H9 (cell line): ENCODE results near the gene ZBTB48. TPM values are rescaled to one million over a fixed set of nuclear protein-coding genes. Genes with fewer than 3 reads are reported as not detected.

Source experiments
- DNase-seq: peaks from one replicate; pipeline ENCODE4 v3.0.0-alpha.2; 2017
- H2AFZ ChIP-seq: one replicate; pipeline ENCODE4 v1.6.1; 2013; ENCODE audit warnings: mild to moderate bottlenecking, low read length, control low read depth, moderate library complexity
- H2AK5ac ChIP-seq: 2 replicates; pipeline ENCODE4 v1.6.1; 2013; ENCODE audit warnings: low read length, control low read depth, mixed read lengths; ENCODE audit not compliant: insufficient read length
- H2BK120ac ChIP-seq: one replicate; pipeline ENCODE4 v1.6.1; 2013; ENCODE audit warnings: low read depth, mild to moderate bottlenecking, low read length, control low read depth, inconsistent platforms; ENCODE audit not compliant: poor library complexity, severe bottlenecking
- H2BK12ac ChIP-seq: 2 replicates; pipeline ENCODE4 v1.6.1; 2013; ENCODE audit warnings: low read length, control low read depth, mixed read lengths, low read depth; ENCODE audit not compliant: insufficient read length
- H2BK15ac ChIP-seq: 2 replicates; pipeline ENCODE4 v1.6.1; 2013; ENCODE audit warnings: low read depth, low read length, control low read depth
- H2BK20ac ChIP-seq: one replicate; pipeline ENCODE4 v1.6.1; 2013; ENCODE audit warnings: low read depth, mild to moderate bottlenecking, low read length, control low read depth, inconsistent platforms; ENCODE audit not compliant: poor library complexity, severe bottlenecking
- H2BK5ac ChIP-seq: 2 replicates; pipeline ENCODE4 v1.6.1; 2013; ENCODE audit warnings: low read length, control low read depth, mixed read lengths; ENCODE audit not compliant: insufficient read length
- H3K14ac ChIP-seq: 2 replicates; pipeline ENCODE4 v1.6.1; 2013; ENCODE audit warnings: low read length, control low read depth; ENCODE audit not compliant: insufficient read depth
- H3K18ac ChIP-seq: 2 replicates; pipeline ENCODE4 v1.6.1; 2013; ENCODE audit warnings: low read depth, mild to moderate bottlenecking, mixed read lengths, low read length, control low read depth; ENCODE audit not compliant: insufficient read length
- H3K23ac ChIP-seq: 2 replicates; pipeline ENCODE4 v1.6.1; 2013; ENCODE audit warnings: low read length, control low read depth, mixed read lengths, low read depth; ENCODE audit not compliant: insufficient read length
- H3K23me2 ChIP-seq: 2 replicates; pipeline ENCODE4 v1.6.1; 2013; ENCODE audit warnings: low read depth, mild to moderate bottlenecking, mixed read lengths, low read length, control low read depth; ENCODE audit not compliant: insufficient read length, poor library complexity, severe bottlenecking
- H3K27ac ChIP-seq: 2 replicates; pipeline ENCODE4 v1.5.1; 2013; ENCODE audit warnings: low read length, control low read depth, mixed read lengths, low read depth; ENCODE audit not compliant: insufficient read length
- H3K27me3 ChIP-seq: 2 replicates; pipeline ENCODE4 v1.6.1; 2013; ENCODE audit warnings: low read length, control low read depth, inconsistent platforms; ENCODE audit not compliant: insufficient read depth
- H3K4ac ChIP-seq: 2 replicates; pipeline ENCODE4 v1.6.1; 2013; ENCODE audit warnings: low read depth, mild to moderate bottlenecking, control low read depth, inconsistent platforms, low read length, moderate library complexity
- H3K4me1 ChIP-seq: 2 replicates; pipeline ENCODE4 v1.6.1; 2013; ENCODE audit warnings: low read length, control low read depth, inconsistent platforms; ENCODE audit not compliant: insufficient read depth
- H3K4me2 ChIP-seq: 2 replicates; pipeline ENCODE4 v1.6.1; 2013; ENCODE audit warnings: low read length, control low read depth, mixed read lengths; ENCODE audit not compliant: insufficient read length, insufficient read depth
- H3K56ac ChIP-seq: 2 replicates; pipeline ENCODE4 v1.6.1; 2013; ENCODE audit warnings: low read depth, mild to moderate bottlenecking, mixed read lengths, low read length, control low read depth; ENCODE audit not compliant: insufficient read length
- H3K79me1 ChIP-seq: 2 replicates; pipeline ENCODE4 v1.6.1; 2013; ENCODE audit warnings: low read depth, mild to moderate bottlenecking, moderate library complexity, low read length, control low read depth, inconsistent platforms; ENCODE audit not compliant: insufficient read depth, poor library complexity, severe bottlenecking
- H3K79me2 ChIP-seq: 2 replicates; pipeline ENCODE4 v1.6.1; 2013; ENCODE audit warnings: low read length, control low read depth, inconsistent platforms; ENCODE audit not compliant: insufficient read depth
- H3K9ac ChIP-seq: 2 replicates; pipeline ENCODE4 v1.6.1; 2013; ENCODE audit warnings: low read length, control low read depth, mixed read lengths; ENCODE audit not compliant: insufficient read length; ENCODE audit errors: extremely low read depth
- H3K9me3 ChIP-seq: one replicate; pipeline ENCODE4 v1.6.1; 2013; ENCODE audit warnings: low read depth, low read length, inconsistent platforms; ENCODE audit not compliant: control insufficient read depth
- H3T11ph ChIP-seq: one replicate; pipeline ENCODE4 v1.6.1; 2013; ENCODE audit warnings: mild to moderate bottlenecking, low read length, control low read depth, inconsistent platforms
- H4K20me1 ChIP-seq: one replicate; pipeline ENCODE4 v1.6.1; 2013; ENCODE audit not compliant: control insufficient read depth, insufficient read length, insufficient read depth
- H4K5ac ChIP-seq: 2 replicates; pipeline ENCODE4 v1.6.1; 2013; ENCODE audit warnings: low read depth, mild to moderate bottlenecking, mixed read lengths, low read length, control low read depth; ENCODE audit not compliant: insufficient read length
- H4K8ac ChIP-seq: replicated peaks from 2 replicates; pipeline ENCODE4 v1.6.1; 2013; ENCODE audit warnings: low read length, control low read depth, mixed read lengths, low read depth; ENCODE audit not compliant: insufficient read length
- H4K91ac ChIP-seq: 2 replicates; pipeline ENCODE4 v1.6.1; 2013; ENCODE audit warnings: low read depth, mild to moderate bottlenecking, moderate library complexity, mixed read lengths, low read length, control low read depth; ENCODE audit not compliant: insufficient read length
- H3K27ac Mint-ChIP-seq, 3 experiments: 2 replicates in 2 of 3; 3 replicates in 1 of 3; pipeline ENCODE4 v1.8.0; 2020 to 2021; ENCODE audit warnings: mixed read lengths in 3 of 3, mild to moderate bottlenecking in 1 of 3, moderate library complexity in 1 of 3
- H3K27me3 Mint-ChIP-seq: 2 replicates; pipeline ENCODE4 v1.8.0; 2021; ENCODE audit warnings: low read depth, mild to moderate bottlenecking, moderate library complexity, mixed read lengths
- H3K36me3 Mint-ChIP-seq, 3 experiments: 2 replicates in 2 of 3; 3 replicates in 1 of 3; pipeline ENCODE4 v1.8.0; 2020 to 2021; ENCODE audit warnings: low read depth in 3 of 3, mixed read lengths in 3 of 3; ENCODE audit not compliant: insufficient read depth in 1 of 3
- H3K4me1 Mint-ChIP-seq, 2 experiments: 2 replicates each; pipeline ENCODE4 v1.8.0; 2020; ENCODE audit warnings: mixed read lengths in 2 of 2
- H3K4me3 Mint-ChIP-seq, 2 experiments: 2 replicates in 1 of 2; 3 replicates in 1 of 2; pipeline ENCODE4 v1.8.0; 2020 to 2021; ENCODE audit warnings: mild to moderate bottlenecking in 2 of 2, mixed read lengths in 2 of 2, moderate library complexity in 1 of 2
- H3K9me3 Mint-ChIP-seq, 2 experiments: 2 replicates in 1 of 2; 3 replicates in 1 of 2; pipeline ENCODE4 v1.8.0; 2020; ENCODE audit warnings: mild to moderate bottlenecking in 2 of 2, mixed read lengths in 2 of 2, moderate library complexity in 1 of 2
- WGBS: extraction: QIAGEN DNeasy Blood & Tissue Kit; methylation state at CpG from one replicate; pipeline ENCODE4 v1.1.7; 2013; ENCODE audit warnings: missing lambda C conversion rate, low lambda C conversion rate, mixed read lengths; ENCODE audit not compliant: insufficient read length; ENCODE audit errors: extremely low coverage; 5-methylcytosine and 5-hydroxymethylcytosine counted together
- total RNA-seq: library from RNA; stranded (reverse); gene quantifications from 2 replicates; pipeline ENCODE4 v1.2.1, GENCODE V29; 2021
- TF ChIP-seq, protein P1 (sequence below): fragments of 200-600 bp; sonication (generic); conservative IDR thresholded peaks from 3 replicates; pipeline ENCODE4 v1.8.0; 2021; ENCODE audit warnings: antibody characterized with exemption, mild to moderate bottlenecking

Gene ZBTB48
- total RNA-seq, 1 experiment from 2014 or later = 33.2 TPM

DNA sequence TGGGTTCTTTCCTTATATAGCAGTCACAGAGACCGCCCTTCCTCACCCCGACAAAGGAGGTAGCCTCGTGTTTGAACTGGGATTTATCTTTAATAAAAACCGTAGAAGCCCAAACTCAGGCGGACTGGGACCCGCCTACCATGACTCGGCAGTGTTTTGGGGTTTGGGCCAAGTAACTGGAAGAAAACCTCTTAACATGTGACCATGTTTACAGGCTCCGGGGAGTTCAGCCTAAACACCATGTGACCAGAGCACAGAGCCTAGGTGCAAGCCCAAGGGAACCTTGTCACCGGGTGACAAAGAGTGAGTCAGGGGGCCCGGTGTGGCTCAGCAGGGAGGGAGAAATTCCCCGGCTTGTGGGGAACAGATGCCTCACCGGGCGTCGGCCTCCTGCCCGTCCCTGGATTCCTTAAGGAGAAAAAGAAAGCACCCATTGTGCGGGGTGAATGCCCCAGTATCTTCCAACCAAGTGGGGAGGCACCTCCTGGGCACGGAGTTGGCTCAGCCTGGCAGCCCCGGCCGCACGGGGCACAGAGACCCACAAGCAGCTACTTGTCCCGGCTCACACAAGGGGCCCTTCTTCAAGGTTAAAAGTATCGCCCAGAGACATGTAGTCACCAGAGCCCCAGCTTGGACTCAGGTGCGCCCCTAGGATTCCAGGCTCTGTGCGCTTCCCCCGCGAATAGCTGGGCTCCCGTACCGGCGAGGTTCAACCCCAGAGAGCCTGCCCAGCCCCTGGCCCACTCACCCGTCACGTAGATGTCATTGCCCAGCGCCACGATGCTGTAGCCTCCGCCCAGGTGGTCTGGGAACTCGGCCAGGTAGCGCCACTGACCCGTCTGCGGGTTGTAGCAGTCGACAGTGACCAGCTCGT, 21.5 kb downstream of the ZBTB48 start:
- Histone ChIP-seq H2AFZ (no peak overlapping the region), H3K4me1 (no peaks in the 10 kb centered on the region), H3K14ac (peak overlapping the region; percentile 53; the same call in 1 of the 2 replicates), H3K18ac (peak overlapping the region; percentile 16), H3K9ac (peak overlapping the region; percentile 60), H3T11ph (no peak overlapping the region), H3K9me3 (no peaks in the 10 kb centered on the region), H3K79me2 (peaks cover 18% of the 10 kb centered on the region; the same call in 1 of the 2 replicates), H3K27me3 (no peaks in the 10 kb centered on the region), H3K23ac (no peak overlapping the region), H4K5ac (no peak overlapping the region), H3K79me1 (no peaks in the 10 kb centered on the region), H3K4ac (no peak overlapping the region), H2BK15ac (no peak overlapping the region), H4K20me1 (peaks cover 2% of the 10 kb centered on the region), H2BK5ac (no peak overlapping the region), H2BK120ac (no peak overlapping the region), H2AK5ac (no peak overlapping the region), H3K23me2 (peaks cover 21% of the 10 kb centered on the region), H2BK20ac (no peak overlapping the region), H4K8ac (no peak overlapping the region), H3K56ac (no peak overlapping the region), H4K91ac (no peak overlapping the region), H2BK12ac (no peak overlapping the region), H3K27ac (no peak overlapping the region), H3K4me2 (peak overlapping the region; percentile 83)
- TF ChIP-seq, protein P1, sequence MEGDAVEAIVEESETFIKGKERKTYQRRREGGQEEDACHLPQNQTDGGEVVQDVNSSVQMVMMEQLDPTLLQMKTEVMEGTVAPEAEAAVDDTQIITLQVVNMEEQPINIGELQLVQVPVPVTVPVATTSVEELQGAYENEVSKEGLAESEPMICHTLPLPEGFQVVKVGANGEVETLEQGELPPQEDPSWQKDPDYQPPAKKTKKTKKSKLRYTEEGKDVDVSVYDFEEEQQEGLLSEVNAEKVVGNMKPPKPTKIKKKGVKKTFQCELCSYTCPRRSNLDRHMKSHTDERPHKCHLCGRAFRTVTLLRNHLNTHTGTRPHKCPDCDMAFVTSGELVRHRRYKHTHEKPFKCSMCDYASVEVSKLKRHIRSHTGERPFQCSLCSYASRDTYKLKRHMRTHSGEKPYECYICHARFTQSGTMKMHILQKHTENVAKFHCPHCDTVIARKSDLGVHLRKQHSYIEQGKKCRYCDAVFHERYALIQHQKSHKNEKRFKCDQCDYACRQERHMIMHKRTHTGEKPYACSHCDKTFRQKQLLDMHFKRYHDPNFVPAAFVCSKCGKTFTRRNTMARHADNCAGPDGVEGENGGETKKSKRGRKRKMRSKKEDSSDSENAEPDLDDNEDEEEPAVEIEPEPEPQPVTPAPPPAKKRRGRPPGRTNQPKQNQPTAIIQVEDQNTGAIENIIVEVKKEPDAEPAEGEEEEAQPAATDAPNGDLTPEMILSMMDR = no peak; the same call in 2 of the 3 replicates
- H3K9me3 Mint-ChIP-seq = no peaks in the 10 kb centered on the region
- peaks cover 28 to 29% of the 10 kb centered on the region in 2 experiments for H3K4me1 Mint-ChIP-seq
- peak overlapping the region in 2 of 3 experiments; percentile 94 to 96; a peak in 5 of 7 replicates for H3K27ac Mint-ChIP-seq
- no peaks in the 10 kb centered on the region for H3K27me3 Mint-ChIP-seq
- peak overlapping the region; percentile 88 to 94 for H3K4me3 Mint-ChIP-seq
- WGBS = no CpG with 5 or more reads among the region's 40 CpGs
- H3K36me3 Mint-ChIP-seq = peaks cover 7 to 38% (median 26%) of the 10 kb centered on the region in 3 experiments
- DNase-seq = peak; percentile 51
